ENCODE data around the gene GAPDHS. TPM values are rescaled to one million over a fixed set of nuclear protein-coding genes. Genes with fewer than 3 reads are reported as not detected.

Gene GAPDHS
- total RNA-seq, 1 donor from 2014 or later: not detected

- no peak for DNase-seq (ENCODE audit: extremely low spot score in 2 of 2)
- H3K27ac ChIP-seq: no peak overlapping the region
- TF ChIP-seq, protein P1, sequence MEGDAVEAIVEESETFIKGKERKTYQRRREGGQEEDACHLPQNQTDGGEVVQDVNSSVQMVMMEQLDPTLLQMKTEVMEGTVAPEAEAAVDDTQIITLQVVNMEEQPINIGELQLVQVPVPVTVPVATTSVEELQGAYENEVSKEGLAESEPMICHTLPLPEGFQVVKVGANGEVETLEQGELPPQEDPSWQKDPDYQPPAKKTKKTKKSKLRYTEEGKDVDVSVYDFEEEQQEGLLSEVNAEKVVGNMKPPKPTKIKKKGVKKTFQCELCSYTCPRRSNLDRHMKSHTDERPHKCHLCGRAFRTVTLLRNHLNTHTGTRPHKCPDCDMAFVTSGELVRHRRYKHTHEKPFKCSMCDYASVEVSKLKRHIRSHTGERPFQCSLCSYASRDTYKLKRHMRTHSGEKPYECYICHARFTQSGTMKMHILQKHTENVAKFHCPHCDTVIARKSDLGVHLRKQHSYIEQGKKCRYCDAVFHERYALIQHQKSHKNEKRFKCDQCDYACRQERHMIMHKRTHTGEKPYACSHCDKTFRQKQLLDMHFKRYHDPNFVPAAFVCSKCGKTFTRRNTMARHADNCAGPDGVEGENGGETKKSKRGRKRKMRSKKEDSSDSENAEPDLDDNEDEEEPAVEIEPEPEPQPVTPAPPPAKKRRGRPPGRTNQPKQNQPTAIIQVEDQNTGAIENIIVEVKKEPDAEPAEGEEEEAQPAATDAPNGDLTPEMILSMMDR (IDR thresholded peaks at IDR 0.05): no peak
- TF ChIP-seq POLR2A (IDR thresholded peaks at IDR 0.05): no peak
- TF ChIP-seq POLR2AphosphoS5 (IDR thresholded peaks at IDR 0.05; ENCODE audit: insufficient read depth in 1 of 2, low read depth in 1 of 2): peak in 1 of 2 donors; percentile 45
- intact Hi-C loops (cut with DNase I): no loop called here
- peaks cover 27% of the 10 kb centered on the region for H3K4me1 ChIP-seq
- H3K36me3 ChIP-seq: no peaks in the 10 kb centered on the region
- H3K4me3 ChIP-seq: no peak overlapping the region
- no peaks in the 10 kb centered on the region for H3K27me3 ChIP-seq
- no peaks in the 10 kb centered on the region for H3K9me3 ChIP-seq
Measured at GRCh38 chr19:35518313-35518712, 14.9 kb upstream of the GAPDHS start.

DNA sequence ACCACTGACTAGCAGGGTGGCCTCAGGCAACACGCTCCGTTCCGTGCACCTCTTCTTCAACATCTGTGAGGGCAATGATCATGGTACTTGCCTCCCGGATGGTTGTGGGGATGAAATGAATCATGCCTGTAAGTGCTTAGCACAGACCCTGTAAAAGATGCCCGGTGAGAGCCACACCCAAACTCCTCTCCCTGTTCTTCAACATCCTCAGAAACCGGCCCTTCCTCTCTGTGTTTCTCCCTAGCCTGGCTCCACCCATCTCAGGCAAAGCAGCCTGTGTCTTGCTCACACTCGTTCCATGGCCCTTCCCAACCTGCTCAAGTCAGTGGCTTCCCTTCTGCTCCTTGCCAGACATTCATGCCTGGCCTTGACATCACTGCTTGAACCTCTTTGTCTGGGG, 14.0 kb upstream of the GAPDHS start:
- Histone ChIP-seq H3K27ac (no peak overlapping the region), H3K4me3 (no peak overlapping the region), H3K4me1 (peaks cover 20% of the 10 kb centered on the region), H3K36me3 (no peaks in the 10 kb centered on the region), H3K27me3 (no peaks in the 10 kb centered on the region), H3K9me3 (no peaks in the 10 kb centered on the region)
- intact Hi-C loops (cut with DNase I): no loop called here
- TF ChIP-seq POLR2AphosphoS5 (IDR thresholded peaks at IDR 0.05; ENCODE audit: insufficient read depth in 1 of 2, low read depth in 1 of 2): peak in 1 of 2 donors; percentile 45
- TF ChIP-seq POLR2A (IDR thresholded peaks at IDR 0.05): no peak
- DNase-seq (ENCODE audit: extremely low spot score in 2 of 2): no peak

GRCh38 chr19:35521124-35521743, 12.0 kb upstream of the GAPDHS start:
- Histone ChIP-seq H3K27ac (no peak overlapping the region), H3K4me1 (peaks cover 17% of the 10 kb centered on the region), H3K27me3 (no peaks in the 10 kb centered on the region), H3K4me3 (no peak overlapping the region), H3K36me3 (no peaks in the 10 kb centered on the region), H3K9me3 (no peaks in the 10 kb centered on the region)
- intact Hi-C loops (cut with DNase I): no loop called here
- DNase-seq (ENCODE audit: extremely low spot score in 2 of 2): no peak
- TF ChIP-seq POLR2AphosphoS5 (IDR thresholded peaks at IDR 0.05; ENCODE audit: insufficient read depth in 1 of 2, low read depth in 1 of 2) (no peak), POLR2A (IDR thresholded peaks at IDR 0.05) (no peak)
- TF ChIP-seq, protein P1 (IDR thresholded peaks at IDR 0.05): no peak

DNA sequence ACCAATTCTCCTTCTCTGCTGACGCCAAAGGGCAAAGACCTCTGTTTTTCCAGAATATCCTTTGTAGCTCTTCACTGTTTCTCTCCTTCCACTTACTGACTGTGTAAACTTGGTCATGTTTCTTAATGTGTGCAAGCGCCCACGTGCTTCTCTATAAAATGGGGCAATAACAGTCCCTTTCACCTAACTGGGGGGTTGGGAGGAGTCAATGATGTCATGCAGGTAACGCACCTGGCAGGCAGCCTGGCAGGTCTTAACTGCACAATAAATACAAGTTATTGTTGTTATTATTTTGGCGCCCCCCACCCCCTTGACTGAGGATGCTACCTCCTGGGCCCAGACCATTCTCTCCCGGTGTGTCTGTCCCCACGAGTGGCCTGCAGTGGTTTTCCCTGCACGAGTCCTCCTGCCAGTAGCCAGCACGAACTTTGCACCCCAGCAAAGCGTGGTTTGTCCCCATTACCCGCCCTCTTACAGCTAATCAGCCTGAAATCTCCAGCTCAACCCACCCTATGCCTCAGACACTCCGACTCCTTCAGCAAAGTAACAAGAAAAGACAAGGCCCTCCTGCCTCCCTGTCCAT, 10.4 kb upstream of the GAPDHS start:
- no peak for DNase-seq (ENCODE audit: extremely low spot score in 2 of 2)
- TF ChIP-seq POLR2A (IDR thresholded peaks at IDR 0.05): no peak
- TF ChIP-seq, protein P1 (IDR thresholded peaks at IDR 0.05): no peak
- TF ChIP-seq POLR2AphosphoS5 (IDR thresholded peaks at IDR 0.05; ENCODE audit: insufficient read depth in 1 of 2, low read depth in 1 of 2): no peak
- Histone ChIP-seq H3K27me3 (no peaks in the 10 kb centered on the region), H3K36me3 (no peaks in the 10 kb centered on the region), H3K9me3 (no peaks in the 10 kb centered on the region), H3K4me1 (peaks cover 17% of the 10 kb centered on the region), H3K4me3 (no peak overlapping the region), H3K27ac (no peak overlapping the region)
- intact Hi-C loops (cut with DNase I): no loop called here

GRCh38 chr19:35524181-35524837, 8.9 kb upstream of the GAPDHS start:
- no peak for DNase-seq (ENCODE audit: extremely low spot score in 2 of 2)
- H3K27ac ChIP-seq: no peak overlapping the region
- TF ChIP-seq POLR2A (IDR thresholded peaks at IDR 0.05) (no peak), POLR2AphosphoS5 (IDR thresholded peaks at IDR 0.05; ENCODE audit: insufficient read depth in 1 of 2, low read depth in 1 of 2) (no peak)
- TF ChIP-seq, protein P1 (IDR thresholded peaks at IDR 0.05): no peak

More at GRCh38 chr19:35524181-35524837, 8.9 kb upstream of the GAPDHS start:
- Histone ChIP-seq H3K4me3 (no peak overlapping the region), H3K27me3 (no peaks in the 10 kb centered on the region), H3K36me3 (no peaks in the 10 kb centered on the region), H3K9me3 (no peaks in the 10 kb centered on the region), H3K4me1 (peaks cover 2% of the 10 kb centered on the region)
- intact Hi-C loops (cut with DNase I): no loop called here

Measured in vagina (tissue), 2 donors.